Measurements from ENCODE around the gene RGS13.

Gene RGS13

DNA sequence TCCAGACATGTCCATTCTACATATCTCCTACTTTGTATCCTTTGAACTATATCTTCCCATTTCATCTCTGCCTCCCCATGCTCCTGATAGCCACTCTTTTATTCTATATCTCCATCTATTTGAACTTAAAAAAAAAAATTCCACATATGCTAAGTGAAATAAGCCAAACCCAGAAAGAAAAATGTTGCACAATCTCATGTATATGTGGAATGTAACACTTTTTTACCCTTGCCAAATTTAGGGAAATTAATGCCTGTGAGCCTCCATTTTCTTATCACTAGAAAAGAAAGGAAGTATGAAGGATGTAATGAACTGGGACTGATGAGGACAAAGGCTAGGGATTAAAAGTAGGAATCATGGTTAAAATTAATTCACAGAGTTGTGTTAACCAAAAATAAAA is 53.5 kb downstream of the RGS13 start:
- peaks cover 8% of the 10 kb centered on the region for H3K9me3 ChIP-seq (ENCODE audit: control insufficient read depth, insufficient read depth, low read length)
- no peaks in the 10 kb centered on the region for H3K36me3 ChIP-seq (ENCODE audit: control insufficient read depth, insufficient read depth, low read length)
- no peak overlapping the region for H3K4me3 ChIP-seq (ENCODE audit: low read depth, low read length)
- H3K4me1 ChIP-seq (ENCODE audit: control insufficient read depth, insufficient read depth, low read length), result peaks cover 6% of the 10 kb centered on the region
- H3K9ac ChIP-seq (ENCODE audit: low read depth, low read length), result no peak overlapping the region
- no peaks in the 10 kb centered on the region for H3K27me3 ChIP-seq (ENCODE audit: control insufficient read depth, insufficient read depth, low read length)
- H3K27ac ChIP-seq (ENCODE audit: low read depth, low read length), result no peak overlapping the region

- Histone ChIP-seq H3K27me3 (ENCODE audit: control insufficient read depth, insufficient read depth, low read length) (no peaks in the 10 kb centered on the region), H3K36me3 (ENCODE audit: control insufficient read depth, insufficient read depth, low read length) (no peaks in the 10 kb centered on the region), H3K4me3 (ENCODE audit: low read depth, low read length) (no peak overlapping the region), H3K9me3 (ENCODE audit: control insufficient read depth, insufficient read depth, low read length) (peaks cover 8% of the 10 kb centered on the region), H3K4me1 (ENCODE audit: control insufficient read depth, insufficient read depth, low read length) (peaks cover 6% of the 10 kb centered on the region), H3K27ac (ENCODE audit: low read depth, low read length) (no peak overlapping the region), H3K9ac (ENCODE audit: low read depth, low read length) (no peak overlapping the region)
Measured at GRCh38 chr1:192691041-192691440, 55.1 kb downstream of the RGS13 start.

DNA sequence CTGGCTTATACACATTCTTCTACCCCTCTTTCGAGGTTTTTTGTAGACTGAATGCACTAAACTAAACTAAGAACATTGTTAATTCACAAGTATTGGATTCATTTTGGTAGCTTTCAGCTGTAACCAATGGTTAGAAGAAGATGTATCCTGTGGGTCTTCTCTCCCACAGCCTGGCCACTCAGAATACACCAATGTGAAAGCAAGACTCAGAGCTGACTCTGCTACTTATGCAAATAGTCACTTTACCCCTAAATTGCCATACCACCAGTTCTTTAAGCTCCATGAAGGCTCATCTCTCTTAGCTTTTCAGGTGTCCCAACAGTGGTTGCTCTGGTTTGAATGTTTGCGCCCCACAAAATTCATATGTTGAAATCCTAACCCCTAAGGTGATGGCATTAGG is 60.1 kb downstream of the RGS13 start:
- Histone ChIP-seq H3K4me1 (ENCODE audit: control insufficient read depth, insufficient read depth, low read length) (peaks cover 3% of the 10 kb centered on the region), H3K9ac (ENCODE audit: low read depth, low read length) (no peak overlapping the region), H3K9me3 (ENCODE audit: control insufficient read depth, insufficient read depth, low read length) (no peaks in the 10 kb centered on the region), H3K27me3 (ENCODE audit: control insufficient read depth, insufficient read depth, low read length) (no peaks in the 10 kb centered on the region), H3K27ac (ENCODE audit: low read depth, low read length) (no peak overlapping the region), H3K36me3 (ENCODE audit: control insufficient read depth, insufficient read depth, low read length) (no peaks in the 10 kb centered on the region), H3K4me3 (ENCODE audit: low read depth, low read length) (no peak overlapping the region)

GRCh38 chr1:192697771-192698170 is 61.8 kb downstream of the RGS13 start:
- Histone ChIP-seq H3K36me3 (ENCODE audit: control insufficient read depth, insufficient read depth, low read length) (no peaks in the 10 kb centered on the region), H3K9me3 (ENCODE audit: control insufficient read depth, insufficient read depth, low read length) (no peaks in the 10 kb centered on the region), H3K4me1 (ENCODE audit: control insufficient read depth, insufficient read depth, low read length) (no peaks in the 10 kb centered on the region), H3K9ac (ENCODE audit: low read depth, low read length) (no peak overlapping the region), H3K27ac (ENCODE audit: low read depth, low read length) (no peak overlapping the region), H3K27me3 (ENCODE audit: control insufficient read depth, insufficient read depth, low read length) (no peaks in the 10 kb centered on the region), H3K4me3 (ENCODE audit: low read depth, low read length) (no peak overlapping the region)

- Histone ChIP-seq H3K36me3 (ENCODE audit: control insufficient read depth, insufficient read depth, low read length) (no peaks in the 10 kb centered on the region), H3K4me3 (ENCODE audit: low read depth, low read length) (no peak overlapping the region), H3K9ac (ENCODE audit: low read depth, low read length) (no peak overlapping the region), H3K27ac (ENCODE audit: low read depth, low read length) (no peak overlapping the region), H3K4me1 (ENCODE audit: control insufficient read depth, insufficient read depth, low read length) (no peaks in the 10 kb centered on the region), H3K27me3 (ENCODE audit: control insufficient read depth, insufficient read depth, low read length) (no peaks in the 10 kb centered on the region), H3K9me3 (ENCODE audit: control insufficient read depth, insufficient read depth, low read length) (no peaks in the 10 kb centered on the region)
Measured at GRCh38 chr1:192698731-192699130, 62.8 kb downstream of the RGS13 start.

GRCh38 chr1:192700834-192701271 is 64.9 kb downstream of the RGS13 start:
- Histone ChIP-seq H3K4me1 (ENCODE audit: control insufficient read depth, insufficient read depth, low read length) (no peaks in the 10 kb centered on the region), H3K9me3 (ENCODE audit: control insufficient read depth, insufficient read depth, low read length) (no peaks in the 10 kb centered on the region), H3K27ac (ENCODE audit: low read depth, low read length) (no peak overlapping the region), H3K4me3 (ENCODE audit: low read depth, low read length) (no peak overlapping the region), H3K36me3 (ENCODE audit: control insufficient read depth, insufficient read depth, low read length) (no peaks in the 10 kb centered on the region), H3K27me3 (ENCODE audit: control insufficient read depth, insufficient read depth, low read length) (no peaks in the 10 kb centered on the region), H3K9ac (ENCODE audit: low read depth, low read length) (no peak overlapping the region)

- Histone ChIP-seq H3K36me3 (ENCODE audit: control insufficient read depth, insufficient read depth, low read length) (no peaks in the 10 kb centered on the region), H3K27me3 (ENCODE audit: control insufficient read depth, insufficient read depth, low read length) (no peaks in the 10 kb centered on the region), H3K9me3 (ENCODE audit: control insufficient read depth, insufficient read depth, low read length) (no peaks in the 10 kb centered on the region), H3K27ac (ENCODE audit: low read depth, low read length) (no peak overlapping the region), H3K4me3 (ENCODE audit: low read depth, low read length) (no peak overlapping the region), H3K9ac (ENCODE audit: low read depth, low read length) (no peak overlapping the region), H3K4me1 (ENCODE audit: control insufficient read depth, insufficient read depth, low read length) (no peaks in the 10 kb centered on the region)
Measured at GRCh38 chr1:192702212-192702902, 66.4 kb downstream of the RGS13 start.

- H3K9me3 ChIP-seq (ENCODE audit: control insufficient read depth, insufficient read depth, low read length), result no peaks in the 10 kb centered on the region
- H3K27me3 ChIP-seq (ENCODE audit: control insufficient read depth, insufficient read depth, low read length), result no peaks in the 10 kb centered on the region
- no peak overlapping the region for H3K4me3 ChIP-seq (ENCODE audit: low read depth, low read length)
- H3K27ac ChIP-seq (ENCODE audit: low read depth, low read length), result no peak overlapping the region
- no peaks in the 10 kb centered on the region for H3K36me3 ChIP-seq (ENCODE audit: control insufficient read depth, insufficient read depth, low read length)
- H3K4me1 ChIP-seq (ENCODE audit: control insufficient read depth, insufficient read depth, low read length), result no peaks in the 10 kb centered on the region
- H3K9ac ChIP-seq (ENCODE audit: low read depth, low read length), result no peak overlapping the region
Measured at GRCh38 chr1:192703283-192704206, 67.6 kb downstream of the RGS13 start.

DNA sequence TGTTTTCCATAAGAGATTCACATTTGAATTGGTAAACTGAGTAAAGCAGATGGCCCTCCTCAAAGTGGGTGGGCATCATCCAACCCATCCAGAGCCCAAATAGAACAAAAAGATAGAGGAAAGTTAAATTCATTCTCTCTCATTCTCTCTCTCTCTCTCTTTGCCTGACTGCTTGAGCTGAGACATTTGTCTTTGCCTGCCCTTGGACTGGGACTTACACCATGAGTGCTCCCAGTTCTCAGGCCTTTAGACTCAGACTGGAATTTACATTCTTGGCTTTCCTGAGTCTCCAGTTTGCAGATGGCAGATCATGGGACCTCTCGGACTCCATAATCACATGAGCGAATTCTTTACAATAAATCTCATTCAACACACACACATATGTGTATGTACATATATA is 69.6 kb downstream of the RGS13 start:
- H3K9ac ChIP-seq (ENCODE audit: low read depth, low read length), result no peak overlapping the region
- H3K4me1 ChIP-seq (ENCODE audit: control insufficient read depth, insufficient read depth, low read length), result no peaks in the 10 kb centered on the region
- H3K27me3 ChIP-seq (ENCODE audit: control insufficient read depth, insufficient read depth, low read length), result no peaks in the 10 kb centered on the region
- no peaks in the 10 kb centered on the region for H3K36me3 ChIP-seq (ENCODE audit: control insufficient read depth, insufficient read depth, low read length)
- H3K4me3 ChIP-seq (ENCODE audit: low read depth, low read length), result no peak overlapping the region
- no peak overlapping the region for H3K27ac ChIP-seq (ENCODE audit: low read depth, low read length)
- no peaks in the 10 kb centered on the region for H3K9me3 ChIP-seq (ENCODE audit: control insufficient read depth, insufficient read depth, low read length)

DNA sequence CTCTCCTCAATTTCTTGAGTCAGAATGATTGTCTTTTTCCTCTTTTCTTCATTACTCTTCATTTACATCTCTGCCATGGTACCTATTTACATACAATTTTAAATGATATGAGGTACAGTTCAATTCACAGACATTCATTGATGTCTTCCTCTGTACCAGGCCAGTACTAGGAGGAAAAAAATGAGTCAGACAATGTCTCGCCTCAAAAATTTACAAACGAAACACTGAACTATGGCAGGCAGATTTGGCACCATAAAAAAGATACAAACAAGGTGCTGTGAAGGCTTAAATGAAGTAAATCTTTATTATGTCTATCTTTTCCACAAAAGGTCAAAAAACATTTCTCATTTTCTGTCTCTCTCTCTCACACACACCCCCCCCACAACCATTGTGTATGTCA is 71.0 kb downstream of the RGS13 start:
- Histone ChIP-seq H3K36me3 (ENCODE audit: control insufficient read depth, insufficient read depth, low read length) (no peaks in the 10 kb centered on the region), H3K9ac (ENCODE audit: low read depth, low read length) (no peak overlapping the region), H3K9me3 (ENCODE audit: control insufficient read depth, insufficient read depth, low read length) (no peaks in the 10 kb centered on the region), H3K27me3 (ENCODE audit: control insufficient read depth, insufficient read depth, low read length) (no peaks in the 10 kb centered on the region), H3K27ac (ENCODE audit: low read depth, low read length) (no peak overlapping the region), H3K4me1 (ENCODE audit: control insufficient read depth, insufficient read depth, low read length) (no peaks in the 10 kb centered on the region), H3K4me3 (ENCODE audit: low read depth, low read length) (no peak overlapping the region)

- Histone ChIP-seq H3K9me3 (ENCODE audit: control insufficient read depth, insufficient read depth, low read length) (no peaks in the 10 kb centered on the region), H3K27me3 (ENCODE audit: control insufficient read depth, insufficient read depth, low read length) (no peaks in the 10 kb centered on the region), H3K27ac (ENCODE audit: low read depth, low read length) (no peak overlapping the region), H3K9ac (ENCODE audit: low read depth, low read length) (no peak overlapping the region), H3K4me3 (ENCODE audit: low read depth, low read length) (no peak overlapping the region), H3K4me1 (ENCODE audit: control insufficient read depth, insufficient read depth, low read length) (no peaks in the 10 kb centered on the region), H3K36me3 (ENCODE audit: control insufficient read depth, insufficient read depth, low read length) (no peaks in the 10 kb centered on the region)
Measured at GRCh38 chr1:192707978-192708547, 72.1 kb downstream of the RGS13 start.
